Nephron progenitor cell (in vitro differentiated cells): ENCODE results near the gene NABP1.

Experiments used
- DNase-seq: peaks from one replicate; pipeline ENCODE4 v3.0.0; 2021
- H3K27ac Mint-ChIP-seq: 2 replicates; pipeline ENCODE4 v1.8.0; 2021; ENCODE audit warnings: mild to moderate bottlenecking, moderate library complexity, mixed read lengths
- H3K27me3 Mint-ChIP-seq: 2 replicates; pipeline ENCODE4 v1.8.0; 2021; ENCODE audit warnings: mild to moderate bottlenecking, low read depth, mixed read lengths; ENCODE audit not compliant: poor library complexity
- H3K36me3 Mint-ChIP-seq: 2 replicates; pipeline ENCODE4 v1.8.0; 2021; ENCODE audit warnings: low read depth, mixed read lengths
- H3K4me1 Mint-ChIP-seq: 2 replicates; pipeline ENCODE4 v1.8.0; 2021; ENCODE audit warnings: mixed read lengths
- H3K4me3 Mint-ChIP-seq: 2 replicates; pipeline ENCODE4 v1.8.0; 2021; ENCODE audit warnings: mild to moderate bottlenecking, moderate library complexity, mixed read lengths
- H3K9me3 Mint-ChIP-seq: 2 replicates; pipeline ENCODE4 v1.8.0; 2021; ENCODE audit warnings: mild to moderate bottlenecking, moderate library complexity, mixed read lengths
- CTCF ChIP-seq: fragments of 200-600 bp; sonication (generic); IDR thresholded peaks from 2 replicates; pipeline ENCODE4 v1.5.0; 2021; ENCODE audit warnings: antibody characterized with exemption

NABP1 gene

GRCh38 chr2:191670787-191671186, 7.1 kb upstream of the NABP1 start:
- no peak overlapping the region for H3K4me3 Mint-ChIP-seq
- TF ChIP-seq CTCF: no peak
- no peaks in the 10 kb centered on the region for H3K36me3 Mint-ChIP-seq
- no peaks in the 10 kb centered on the region for H3K9me3 Mint-ChIP-seq
- DNase-seq: no peak
- H3K27ac Mint-ChIP-seq: no peak overlapping the region
- H3K4me1 Mint-ChIP-seq: peaks cover 4% of the 10 kb centered on the region
- H3K27me3 Mint-ChIP-seq: no peaks in the 10 kb centered on the region

- DNase-seq: no peak
- H3K36me3 Mint-ChIP-seq: no peaks in the 10 kb centered on the region
- peaks cover 36% of the 10 kb centered on the region for H3K4me1 Mint-ChIP-seq
- H3K27me3 Mint-ChIP-seq: no peaks in the 10 kb centered on the region
- no peak for TF ChIP-seq CTCF
- H3K9me3 Mint-ChIP-seq: no peaks in the 10 kb centered on the region
- no peak overlapping the region for H3K27ac Mint-ChIP-seq
- peak overlapping the region; percentile 58 for H3K4me3 Mint-ChIP-seq
These were observed 1.9 kb upstream of the NABP1 start for GRCh38 chr2:191675807-191676721.

- H3K27ac Mint-ChIP-seq: peak overlapping the region; percentile 97
- no peaks in the 10 kb centered on the region for H3K9me3 Mint-ChIP-seq
- TF ChIP-seq CTCF: no peak
- H3K4me1 Mint-ChIP-seq: peaks cover 41% of the 10 kb centered on the region
- no peak for DNase-seq
- H3K4me3 Mint-ChIP-seq: peak overlapping the region; percentile 95
- H3K27me3 Mint-ChIP-seq: no peaks in the 10 kb centered on the region
- H3K36me3 Mint-ChIP-seq: no peaks in the 10 kb centered on the region
These were observed 918 bp upstream of the NABP1 start for GRCh38 chr2:191676790-191677645.

GRCh38 chr2:191678437-191679100, 633 bp downstream of the NABP1 start:
- Mint-ChIP-seq H3K4me3 (peak overlapping the region; percentile 95), H3K36me3 (peaks cover 13% of the 10 kb centered on the region), H3K4me1 (peaks cover 41% of the 10 kb centered on the region), H3K27ac (peak overlapping the region; percentile 61), H3K27me3 (no peaks in the 10 kb centered on the region), H3K9me3 (no peaks in the 10 kb centered on the region)
- TF ChIP-seq CTCF: no peak
- peak; percentile 55 for DNase-seq

- H3K36me3 Mint-ChIP-seq: peaks cover 20% of the 10 kb centered on the region
- no peaks in the 10 kb centered on the region for H3K9me3 Mint-ChIP-seq
- H3K4me1 Mint-ChIP-seq: peaks cover 41% of the 10 kb centered on the region
- H3K27me3 Mint-ChIP-seq: no peaks in the 10 kb centered on the region
- DNase-seq: no peak
- TF ChIP-seq CTCF: no peak
- no peak overlapping the region for H3K27ac Mint-ChIP-seq
- H3K4me3 Mint-ChIP-seq: peak overlapping the region; percentile 95
These were observed 2.1 kb downstream of the NABP1 start for GRCh38 chr2:191679818-191680600.
